ENCODE data around the gene XPNPEP2.

DNA sequence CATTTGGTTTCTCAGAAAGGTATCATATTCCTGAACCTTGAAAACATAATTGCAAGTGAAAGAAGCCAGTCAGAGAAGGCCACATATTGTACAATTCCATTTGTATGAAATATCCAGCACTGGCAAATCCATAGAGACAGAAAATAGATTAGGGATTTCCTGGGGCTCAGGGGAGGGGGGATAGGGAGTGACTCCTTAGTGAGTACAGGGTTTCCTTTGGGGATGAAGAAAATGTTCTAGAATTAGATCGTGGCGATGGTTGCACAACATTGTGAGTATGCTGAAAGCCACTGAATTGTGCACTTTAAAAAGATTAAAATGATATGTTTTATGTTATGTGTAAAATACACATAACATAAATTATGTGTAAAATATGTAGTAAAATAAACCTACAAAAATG is 10.3 kb downstream of the XPNPEP2 start:
- TF ChIP-seq, protein P1, sequence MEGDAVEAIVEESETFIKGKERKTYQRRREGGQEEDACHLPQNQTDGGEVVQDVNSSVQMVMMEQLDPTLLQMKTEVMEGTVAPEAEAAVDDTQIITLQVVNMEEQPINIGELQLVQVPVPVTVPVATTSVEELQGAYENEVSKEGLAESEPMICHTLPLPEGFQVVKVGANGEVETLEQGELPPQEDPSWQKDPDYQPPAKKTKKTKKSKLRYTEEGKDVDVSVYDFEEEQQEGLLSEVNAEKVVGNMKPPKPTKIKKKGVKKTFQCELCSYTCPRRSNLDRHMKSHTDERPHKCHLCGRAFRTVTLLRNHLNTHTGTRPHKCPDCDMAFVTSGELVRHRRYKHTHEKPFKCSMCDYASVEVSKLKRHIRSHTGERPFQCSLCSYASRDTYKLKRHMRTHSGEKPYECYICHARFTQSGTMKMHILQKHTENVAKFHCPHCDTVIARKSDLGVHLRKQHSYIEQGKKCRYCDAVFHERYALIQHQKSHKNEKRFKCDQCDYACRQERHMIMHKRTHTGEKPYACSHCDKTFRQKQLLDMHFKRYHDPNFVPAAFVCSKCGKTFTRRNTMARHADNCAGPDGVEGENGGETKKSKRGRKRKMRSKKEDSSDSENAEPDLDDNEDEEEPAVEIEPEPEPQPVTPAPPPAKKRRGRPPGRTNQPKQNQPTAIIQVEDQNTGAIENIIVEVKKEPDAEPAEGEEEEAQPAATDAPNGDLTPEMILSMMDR (IDR thresholded peaks at IDR 0.05), result no peak
- TF ChIP-seq POLR2A (IDR thresholded peaks at IDR 0.05), result no peak

Measured in heart left ventricle (tissue), 13 donors.